ENCODE measurements around the gene HMGCS2. TPM values are rescaled to one million over a fixed set of nuclear protein-coding genes. Genes with fewer than 3 reads are reported as not detected.

HMGCS2 gene
- total RNA-seq, 1 donor from 2014 or later, result 2.1 TPM

- Histone ChIP-seq H3K4me3 (ENCODE audit: low read length in 3 of 3) (peak overlapping the region in 1 of 3 donors; percentile 24), H3K27ac (ENCODE audit: low read depth, low read length) (no peak overlapping the region)
Measured at GRCh38 chr1:119743776-119744597, 24.7 kb downstream of the HMGCS2 start.

GRCh38 chr1:119743308-119743707, 25.4 kb downstream of the HMGCS2 start:
- H3K27me3 ChIP-seq (ENCODE audit: control insufficient read depth in 3 of 3, insufficient read depth in 3 of 3, low read length in 3 of 3), result no peaks in the 10 kb centered on the region
- no peak overlapping the region for H3K9ac ChIP-seq (ENCODE audit: low read depth in 1 of 3, low read length in 3 of 3)
- no peaks in the 10 kb centered on the region for H3K36me3 ChIP-seq (ENCODE audit: control insufficient read depth in 3 of 3, insufficient read depth in 3 of 3, low read length in 3 of 3)
- peaks cover 9 to 27% (median 16%) of the 10 kb centered on the region in 3 donors for H3K4me1 ChIP-seq (ENCODE audit: control insufficient read depth in 3 of 3, insufficient read depth in 3 of 3, low read length in 3 of 3)
- no peaks in the 10 kb centered on the region for H3K9me3 ChIP-seq (ENCODE audit: control insufficient read depth in 3 of 3, low read length in 3 of 3)
- no peak overlapping the region for H3K27ac ChIP-seq (ENCODE audit: low read depth, low read length)
- H3K4me3 ChIP-seq (ENCODE audit: low read length in 3 of 3), result no peak overlapping the region

More at GRCh38 chr1:119743776-119744597, 24.7 kb downstream of the HMGCS2 start:
- Histone ChIP-seq H3K27me3 (ENCODE audit: control insufficient read depth in 3 of 3, insufficient read depth in 3 of 3, low read length in 3 of 3) (no peaks in the 10 kb centered on the region), H3K4me1 (ENCODE audit: control insufficient read depth in 3 of 3, insufficient read depth in 3 of 3, low read length in 3 of 3) (peaks cover 9 to 27% (median 16%) of the 10 kb centered on the region in 3 donors), H3K9ac (ENCODE audit: low read depth in 1 of 3, low read length in 3 of 3) (peak overlapping the region in 2 of 3 donors; percentile 30 to 58), H3K36me3 (ENCODE audit: control insufficient read depth in 3 of 3, insufficient read depth in 3 of 3, low read length in 3 of 3) (no peaks in the 10 kb centered on the region), H3K9me3 (ENCODE audit: control insufficient read depth in 3 of 3, low read length in 3 of 3) (no peaks in the 10 kb centered on the region)

- H3K27me3 ChIP-seq (ENCODE audit: control insufficient read depth in 3 of 3, insufficient read depth in 3 of 3, low read length in 3 of 3), result no peaks in the 10 kb centered on the region
- H3K4me3 ChIP-seq (ENCODE audit: low read length in 3 of 3), result no peak overlapping the region
- H3K4me1 ChIP-seq (ENCODE audit: control insufficient read depth in 3 of 3, insufficient read depth in 3 of 3, low read length in 3 of 3), result peaks cover 9 to 27% (median 16%) of the 10 kb centered on the region in 3 donors
- no peaks in the 10 kb centered on the region for H3K36me3 ChIP-seq (ENCODE audit: control insufficient read depth in 3 of 3, insufficient read depth in 3 of 3, low read length in 3 of 3)
- H3K9ac ChIP-seq (ENCODE audit: low read depth in 1 of 3, low read length in 3 of 3), result peak overlapping the region in 1 of 3 donors; percentile 26
- no peaks in the 10 kb centered on the region for H3K9me3 ChIP-seq (ENCODE audit: control insufficient read depth in 3 of 3, low read length in 3 of 3)
- no peak overlapping the region for H3K27ac ChIP-seq (ENCODE audit: low read depth, low read length)
Measured at GRCh38 chr1:119742677-119743076, 26.0 kb downstream of the HMGCS2 start.

GRCh38 chr1:119742202-119742601, 26.5 kb downstream of the HMGCS2 start:
- Histone ChIP-seq H3K9me3 (ENCODE audit: control insufficient read depth in 3 of 3, low read length in 3 of 3) (no peaks in the 10 kb centered on the region), H3K4me3 (ENCODE audit: low read length in 3 of 3) (no peak overlapping the region), H3K27ac (ENCODE audit: low read depth, low read length) (no peak overlapping the region), H3K36me3 (ENCODE audit: control insufficient read depth in 3 of 3, insufficient read depth in 3 of 3, low read length in 3 of 3) (no peaks in the 10 kb centered on the region), H3K4me1 (ENCODE audit: control insufficient read depth in 3 of 3, insufficient read depth in 3 of 3, low read length in 3 of 3) (peaks cover 9 to 27% (median 18%) of the 10 kb centered on the region in 3 donors), H3K27me3 (ENCODE audit: control insufficient read depth in 3 of 3, insufficient read depth in 3 of 3, low read length in 3 of 3) (no peaks in the 10 kb centered on the region), H3K9ac (ENCODE audit: low read depth in 1 of 3, low read length in 3 of 3) (peak overlapping the region in 2 of 3 donors; percentile 26 to 33)

- no peak overlapping the region for H3K27ac ChIP-seq (ENCODE audit: low read depth, low read length)
- H3K9me3 ChIP-seq (ENCODE audit: control insufficient read depth in 3 of 3, low read length in 3 of 3), result no peaks in the 10 kb centered on the region
- H3K4me3 ChIP-seq (ENCODE audit: low read length in 3 of 3), result no peak overlapping the region
- H3K36me3 ChIP-seq (ENCODE audit: control insufficient read depth in 3 of 3, insufficient read depth in 3 of 3, low read length in 3 of 3), result no peaks in the 10 kb centered on the region
- H3K4me1 ChIP-seq (ENCODE audit: control insufficient read depth in 3 of 3, insufficient read depth in 3 of 3, low read length in 3 of 3), result peaks cover 9 to 27% (median 20%) of the 10 kb centered on the region in 3 donors
- H3K27me3 ChIP-seq (ENCODE audit: control insufficient read depth in 3 of 3, insufficient read depth in 3 of 3, low read length in 3 of 3), result no peaks in the 10 kb centered on the region
- H3K9ac ChIP-seq (ENCODE audit: low read depth in 1 of 3, low read length in 3 of 3), result no peak overlapping the region
Measured at GRCh38 chr1:119740896-119741780, 27.6 kb downstream of the HMGCS2 start.

- peaks cover 9 to 27% (median 20%) of the 10 kb centered on the region in 3 donors for H3K4me1 ChIP-seq (ENCODE audit: control insufficient read depth in 3 of 3, insufficient read depth in 3 of 3, low read length in 3 of 3)
- no peaks in the 10 kb centered on the region for H3K9me3 ChIP-seq (ENCODE audit: control insufficient read depth in 3 of 3, low read length in 3 of 3)
- no peak overlapping the region for H3K27ac ChIP-seq (ENCODE audit: low read depth, low read length)
- no peak overlapping the region for H3K4me3 ChIP-seq (ENCODE audit: low read length in 3 of 3)
- H3K9ac ChIP-seq (ENCODE audit: low read depth in 1 of 3, low read length in 3 of 3), result no peak overlapping the region
- peaks cover 0 to under 1% (median 0%) of the 10 kb centered on the region in 3 donors for H3K27me3 ChIP-seq (ENCODE audit: control insufficient read depth in 3 of 3, insufficient read depth in 3 of 3, low read length in 3 of 3)
- peaks cover 0 to 1% (median 0%) of the 10 kb centered on the region in 3 donors for H3K36me3 ChIP-seq (ENCODE audit: control insufficient read depth in 3 of 3, insufficient read depth in 3 of 3, low read length in 3 of 3)
Measured at GRCh38 chr1:119740261-119740660, 28.4 kb downstream of the HMGCS2 start.

GRCh38 chr1:119739150-119739549, 29.6 kb downstream of the HMGCS2 start:
- H3K4me3 ChIP-seq (ENCODE audit: low read length in 3 of 3), result no peak overlapping the region
- no peak overlapping the region for H3K9ac ChIP-seq (ENCODE audit: low read depth in 1 of 3, low read length in 3 of 3)
- H3K27ac ChIP-seq (ENCODE audit: low read depth, low read length), result no peak overlapping the region
- H3K4me1 ChIP-seq (ENCODE audit: control insufficient read depth in 3 of 3, insufficient read depth in 3 of 3, low read length in 3 of 3), result peaks cover 9 to 25% (median 20%) of the 10 kb centered on the region in 3 donors
- H3K9me3 ChIP-seq (ENCODE audit: control insufficient read depth in 3 of 3, low read length in 3 of 3), result no peaks in the 10 kb centered on the region
- H3K36me3 ChIP-seq (ENCODE audit: control insufficient read depth in 3 of 3, insufficient read depth in 3 of 3, low read length in 3 of 3), result peaks cover 0 to 4% (median 0%) of the 10 kb centered on the region in 3 donors
- H3K27me3 ChIP-seq (ENCODE audit: control insufficient read depth in 3 of 3, insufficient read depth in 3 of 3, low read length in 3 of 3), result peaks cover 0 to 2% (median 0%) of the 10 kb centered on the region in 3 donors

GRCh38 chr1:119738100-119738720, 30.5 kb downstream of the HMGCS2 start:
- Histone ChIP-seq H3K27ac (ENCODE audit: low read depth, low read length) (no peak overlapping the region), H3K4me3 (ENCODE audit: low read length in 3 of 3) (no peak overlapping the region), H3K9me3 (ENCODE audit: control insufficient read depth in 3 of 3, low read length in 3 of 3) (no peaks in the 10 kb centered on the region), H3K4me1 (ENCODE audit: control insufficient read depth in 3 of 3, insufficient read depth in 3 of 3, low read length in 3 of 3) (peaks cover 7 to 16% (median 14%) of the 10 kb centered on the region in 3 donors), H3K9ac (ENCODE audit: low read depth in 1 of 3, low read length in 3 of 3) (no peak overlapping the region), H3K36me3 (ENCODE audit: control insufficient read depth in 3 of 3, insufficient read depth in 3 of 3, low read length in 3 of 3) (peaks cover 0 to 4% (median 0%) of the 10 kb centered on the region in 3 donors), H3K27me3 (ENCODE audit: control insufficient read depth in 3 of 3, insufficient read depth in 3 of 3, low read length in 3 of 3) (peaks cover 0 to 2% (median 0%) of the 10 kb centered on the region in 3 donors)

- peaks cover 0 to 2% (median 0%) of the 10 kb centered on the region in 3 donors for H3K27me3 ChIP-seq (ENCODE audit: control insufficient read depth in 3 of 3, insufficient read depth in 3 of 3, low read length in 3 of 3)
- H3K27ac ChIP-seq (ENCODE audit: low read depth, low read length), result no peak overlapping the region
- no peaks in the 10 kb centered on the region for H3K9me3 ChIP-seq (ENCODE audit: control insufficient read depth in 3 of 3, low read length in 3 of 3)
- peak overlapping the region in 1 of 3 donors; percentile 33 for H3K9ac ChIP-seq (ENCODE audit: low read depth in 1 of 3, low read length in 3 of 3)
- H3K4me1 ChIP-seq (ENCODE audit: control insufficient read depth in 3 of 3, insufficient read depth in 3 of 3, low read length in 3 of 3), result peaks cover 0 to 6% (median 5%) of the 10 kb centered on the region in 3 donors
- peaks cover 0 to 4% (median 0%) of the 10 kb centered on the region in 3 donors for H3K36me3 ChIP-seq (ENCODE audit: control insufficient read depth in 3 of 3, insufficient read depth in 3 of 3, low read length in 3 of 3)
- H3K4me3 ChIP-seq (ENCODE audit: low read length in 3 of 3), result no peak overlapping the region
Measured at GRCh38 chr1:119737040-119737682, 31.5 kb downstream of the HMGCS2 start.
